Measurements from ENCODE around the gene ASAP2.
A peak's percentile ranks its signal among the peaks of the same experiment; 100 is the strongest.

ASAP2 gene

GRCh38 chr2:9333591-9334171 is 127.1 kb downstream of the ASAP2 start:
- H3F3A ChIP-seq (ENCODE audit: low read depth) = no peaks in the 10 kb centered on the region
- H3K9me2 ChIP-seq (replicated peaks; ENCODE audit: low read depth, low read length) = no peaks in the 10 kb centered on the region
- peaks cover 23% of the 10 kb centered on the region; the same call in 1 of the 2 replicates for H3K36me3 ChIP-seq (ENCODE audit: insufficient read depth, low read length)
- no peaks in the 10 kb centered on the region for H4K20me1 ChIP-seq (ENCODE audit: insufficient read depth, low read length, poor library complexity, severe bottlenecking)
- peaks cover 3% of the 10 kb centered on the region for H3K4me1 ChIP-seq (ENCODE audit: insufficient read depth, low read length, poor library complexity, severe bottlenecking)
- no peak overlapping the region for H3K4me2 ChIP-seq (ENCODE audit: low read depth, low read length, poor library complexity, severe bottlenecking)
- no peak overlapping the region for H3K9ac ChIP-seq (ENCODE audit: low read depth, low read length, poor library complexity, severe bottlenecking)
- H3K27me3 ChIP-seq (ENCODE audit: insufficient read depth, low read length, poor library complexity, severe bottlenecking) = no peaks in the 10 kb centered on the region
- H3K9me3 ChIP-seq (ENCODE audit: insufficient read depth, low read depth, low read length) = no peaks in the 10 kb centered on the region
- TF ChIP-seq EZH2phosphoT487 (IDR thresholded peaks at IDR 0.05; ENCODE audit: borderline replicate concordance) = no peak
- TF ChIP-seq CTCF (conservative IDR thresholded peaks at IDR 0.05; ENCODE audit: low read length) = peak; percentile 71
- H3K4me3 ChIP-seq (ENCODE audit: low read length, poor library complexity, severe bottlenecking) = no peak overlapping the region
- H3K79me2 ChIP-seq (ENCODE audit: insufficient read depth, low read length) = no peaks in the 10 kb centered on the region
- no peak overlapping the region for H2AFZ ChIP-seq (ENCODE audit: low read length)

GRCh38 chr2:9334761-9335160 is 128.1 kb downstream of the ASAP2 start:
- no peak overlapping the region for H3K9ac ChIP-seq (ENCODE audit: low read depth, low read length, poor library complexity, severe bottlenecking)
- no peaks in the 10 kb centered on the region for H3K9me2 ChIP-seq (replicated peaks; ENCODE audit: low read depth, low read length)
- no peak overlapping the region for H3K4me3 ChIP-seq (ENCODE audit: low read length, poor library complexity, severe bottlenecking)
- no peak for TF ChIP-seq EZH2phosphoT487 (IDR thresholded peaks at IDR 0.05; ENCODE audit: borderline replicate concordance)
- no peak for TF ChIP-seq CTCF (conservative IDR thresholded peaks at IDR 0.05; ENCODE audit: low read length)
- no peak overlapping the region for H3K4me2 ChIP-seq (ENCODE audit: low read depth, low read length, poor library complexity, severe bottlenecking)
- peaks cover 3% of the 10 kb centered on the region for H3K4me1 ChIP-seq (ENCODE audit: insufficient read depth, low read length, poor library complexity, severe bottlenecking)
- H4K20me1 ChIP-seq (ENCODE audit: insufficient read depth, low read length, poor library complexity, severe bottlenecking) = no peaks in the 10 kb centered on the region
- H3K9me3 ChIP-seq (ENCODE audit: insufficient read depth, low read depth, low read length) = no peaks in the 10 kb centered on the region
- H3K79me2 ChIP-seq (ENCODE audit: insufficient read depth, low read length) = no peaks in the 10 kb centered on the region
- no peak overlapping the region for H2AFZ ChIP-seq (ENCODE audit: low read length)
- H3K36me3 ChIP-seq (ENCODE audit: insufficient read depth, low read length) = peaks cover 14% of the 10 kb centered on the region; the same call in 1 of the 2 replicates
- no peaks in the 10 kb centered on the region for H3F3A ChIP-seq (ENCODE audit: low read depth)
- no peaks in the 10 kb centered on the region for H3K27me3 ChIP-seq (ENCODE audit: insufficient read depth, low read length, poor library complexity, severe bottlenecking)

GRCh38 chr2:9335322-9335832 is 128.8 kb downstream of the ASAP2 start:
- Histone ChIP-seq H3K4me3 (ENCODE audit: low read length, poor library complexity, severe bottlenecking) (no peak overlapping the region), H3K4me1 (ENCODE audit: insufficient read depth, low read length, poor library complexity, severe bottlenecking) (peaks cover 3% of the 10 kb centered on the region), H4K20me1 (ENCODE audit: insufficient read depth, low read length, poor library complexity, severe bottlenecking) (no peaks in the 10 kb centered on the region), H3K9ac (ENCODE audit: low read depth, low read length, poor library complexity, severe bottlenecking) (no peak overlapping the region), H2AFZ (ENCODE audit: low read length) (no peak overlapping the region), H3K4me2 (ENCODE audit: low read depth, low read length, poor library complexity, severe bottlenecking) (no peak overlapping the region), H3K79me2 (ENCODE audit: insufficient read depth, low read length) (no peaks in the 10 kb centered on the region), H3K36me3 (ENCODE audit: insufficient read depth, low read length) (peaks cover 10% of the 10 kb centered on the region; the same call in 1 of the 2 replicates), H3K27me3 (ENCODE audit: insufficient read depth, low read length, poor library complexity, severe bottlenecking) (no peaks in the 10 kb centered on the region), H3K9me3 (ENCODE audit: insufficient read depth, low read depth, low read length) (no peaks in the 10 kb centered on the region), H3K9me2 (replicated peaks; ENCODE audit: low read depth, low read length) (no peaks in the 10 kb centered on the region), H3F3A (ENCODE audit: low read depth) (no peaks in the 10 kb centered on the region)
- no peak for TF ChIP-seq EZH2phosphoT487 (IDR thresholded peaks at IDR 0.05; ENCODE audit: borderline replicate concordance)

- no peaks in the 10 kb centered on the region for H3K9me3 ChIP-seq (ENCODE audit: insufficient read depth, low read depth, low read length)
- H2AFZ ChIP-seq (ENCODE audit: low read length) = no peak overlapping the region
- no peak overlapping the region for H3K4me2 ChIP-seq (ENCODE audit: low read depth, low read length, poor library complexity, severe bottlenecking)
- peaks cover 10% of the 10 kb centered on the region; the same call in 1 of the 2 replicates for H3K36me3 ChIP-seq (ENCODE audit: insufficient read depth, low read length)
- TF ChIP-seq CTCF (conservative IDR thresholded peaks at IDR 0.05; ENCODE audit: low read length) = no peak
- TF ChIP-seq EZH2phosphoT487 (IDR thresholded peaks at IDR 0.05; ENCODE audit: borderline replicate concordance) = no peak
- H3K4me1 ChIP-seq (ENCODE audit: insufficient read depth, low read length, poor library complexity, severe bottlenecking) = peaks cover 3% of the 10 kb centered on the region
- H3K9me2 ChIP-seq (replicated peaks; ENCODE audit: low read depth, low read length) = no peaks in the 10 kb centered on the region
- H3K79me2 ChIP-seq (ENCODE audit: insufficient read depth, low read length) = no peaks in the 10 kb centered on the region
- H3F3A ChIP-seq (ENCODE audit: low read depth) = no peaks in the 10 kb centered on the region
- no peaks in the 10 kb centered on the region for H3K27me3 ChIP-seq (ENCODE audit: insufficient read depth, low read length, poor library complexity, severe bottlenecking)
- H4K20me1 ChIP-seq (ENCODE audit: insufficient read depth, low read length, poor library complexity, severe bottlenecking) = no peaks in the 10 kb centered on the region
- no peak overlapping the region for H3K4me3 ChIP-seq (ENCODE audit: low read length, poor library complexity, severe bottlenecking)
- H3K9ac ChIP-seq (ENCODE audit: low read depth, low read length, poor library complexity, severe bottlenecking) = no peak overlapping the region
Measured at GRCh38 chr2:9336241-9336575, 129.6 kb downstream of the ASAP2 start.
